Measurements from ENCODE around the gene CD72.

The CD72 gene

GRCh38 chr9:35618325-35618727 is at the start of gene CD72:
Gene CD72, minus strand, starts transcription at chr9:35618413. Its CDS starts 110 bp downstream, at chr9:35618303.
- TF ChIP-seq POLR2A (IDR thresholded peaks at IDR 0.05; ENCODE audit: low read length) (no peak), GATA1 (IDR thresholded peaks at IDR 0.05; ENCODE audit: low read depth, low read length) (no peak)
- peak in 1 of 2 experiments; percentile 9 for DNase-seq

- DNase-seq: no peak
These were observed 49.7 kb upstream of the CD72 start for GRCh38 chr9:35667939-35668338.

GRCh38 chr9:35666549-35666948 is 48.3 kb upstream of the CD72 start:
- TF ChIP-seq POLR2A (IDR thresholded peaks at IDR 0.05; ENCODE audit: low read length) (no peak), GATA1 (IDR thresholded peaks at IDR 0.05; ENCODE audit: low read depth, low read length) (no peak)
- DNase-seq: no peak

More at GRCh38 chr9:35667939-35668338, 49.7 kb upstream of the CD72 start:
- TF ChIP-seq POLR2A (IDR thresholded peaks at IDR 0.05; ENCODE audit: low read length) (no peak), GATA1 (IDR thresholded peaks at IDR 0.05; ENCODE audit: low read depth, low read length) (no peak)

- no peak for TF ChIP-seq GATA1 (IDR thresholded peaks at IDR 0.05; ENCODE audit: low read depth, low read length)
- no peak for TF ChIP-seq POLR2A (IDR thresholded peaks at IDR 0.05; ENCODE audit: low read length)
- DNase-seq: no peak
These were observed 47.8 kb upstream of the CD72 start for GRCh38 chr9:35666045-35666444.

- no peak for DNase-seq
- TF ChIP-seq POLR2A (IDR thresholded peaks at IDR 0.05; ENCODE audit: low read length) (peak; percentile 52), GATA1 (IDR thresholded peaks at IDR 0.05; ENCODE audit: low read depth, low read length) (no peak)
These were observed 47.2 kb upstream of the CD72 start for GRCh38 chr9:35665471-35665818.

- no peak for TF ChIP-seq GATA1 (IDR thresholded peaks at IDR 0.05; ENCODE audit: low read depth, low read length)
- TF ChIP-seq POLR2A (IDR thresholded peaks at IDR 0.05; ENCODE audit: low read length): peak; percentile 84
- peak; percentile 88 to 90 for DNase-seq
These were observed 46.6 kb upstream of the CD72 start, which contains the start of gene ARHGEF39 for GRCh38 chr9:35664531-35665470. Gene ARHGEF39, minus strand, starts transcription at chr9:35665195. Its CDS starts 26 bp downstream, at chr9:35665169.

GRCh38 chr9:35662437-35662836 is 44.2 kb upstream of the CD72 start:
- no peak for DNase-seq
- no peak for TF ChIP-seq GATA1 (IDR thresholded peaks at IDR 0.05; ENCODE audit: low read depth, low read length)
- no peak for TF ChIP-seq POLR2A (IDR thresholded peaks at IDR 0.05; ENCODE audit: low read length)

- TF ChIP-seq GATA1 (IDR thresholded peaks at IDR 0.05; ENCODE audit: low read depth, low read length): no peak
- TF ChIP-seq POLR2A (IDR thresholded peaks at IDR 0.05; ENCODE audit: low read length): no peak
- no peak for DNase-seq
These were observed 43.6 kb upstream of the CD72 start for GRCh38 chr9:35661756-35662350.

GRCh38 chr9:35660966-35661415 is 42.8 kb upstream of the CD72 start:
- TF ChIP-seq GATA1 (IDR thresholded peaks at IDR 0.05; ENCODE audit: low read depth, low read length) (no peak), POLR2A (IDR thresholded peaks at IDR 0.05; ENCODE audit: low read length) (no peak)
- no peak for DNase-seq

GRCh38 chr9:35659340-35659739 is 41.1 kb upstream of the CD72 start:
- TF ChIP-seq GATA1 (IDR thresholded peaks at IDR 0.05; ENCODE audit: low read depth, low read length) (no peak), POLR2A (IDR thresholded peaks at IDR 0.05; ENCODE audit: low read length) (no peak)

GRCh38 chr9:35658968-35659220 is 40.7 kb upstream of the CD72 start:
- TF ChIP-seq POLR2A (IDR thresholded peaks at IDR 0.05; ENCODE audit: low read length) (no peak), GATA1 (IDR thresholded peaks at IDR 0.05; ENCODE audit: low read depth, low read length) (no peak)
- DNase-seq: peak; percentile 57 to 62

More at GRCh38 chr9:35659340-35659739, 41.1 kb upstream of the CD72 start:
- DNase-seq: no peak

GRCh38 chr9:35658137-35658967 is 40.1 kb upstream of the CD72 start, which contains the start of gene CCDC107:
Gene CCDC107, plus strand, starts transcription at chr9:35658292. Its CDS starts 88 bp downstream, at chr9:35658380.
- TF ChIP-seq POLR2A (IDR thresholded peaks at IDR 0.05; ENCODE audit: low read length) (peak; percentile 85), GATA1 (IDR thresholded peaks at IDR 0.05; ENCODE audit: low read depth, low read length) (no peak)
- DNase-seq: peak; percentile 92 to 97

GRCh38 chr9:35657546-35658136 is 39.4 kb upstream of the CD72 start, which contains the start of gene RMRP:
Gene RMRP, minus strand, starts transcription at chr9:35658019.
- TF ChIP-seq POLR2A (IDR thresholded peaks at IDR 0.05; ENCODE audit: low read length) (no peak), GATA1 (IDR thresholded peaks at IDR 0.05; ENCODE audit: low read depth, low read length) (no peak)
- DNase-seq: peak; percentile 95
